H1 (cell line): ENCODE measurements around the gene SH3BP2. TPM values are rescaled to one million over a fixed set of nuclear protein-coding genes. Genes with fewer than 3 reads are reported as not detected.

Experiments used
- CTCF ChIA-PET: fragments of 300-600 bp; sonication (Branson Sonifier 250); formaldehyde crosslinking; loops from one replicate; lab custom pipeline; 2021; ENCODE audit not compliant: partially characterized antibody; lab: Charles Lee
- POLR2A ChIA-PET: fragments of 300-600 bp; sonication (Branson Sonifier 250); formaldehyde crosslinking; loops from one replicate; lab custom pipeline; 2021; ENCODE audit warnings: inconsistent platforms; ENCODE audit not compliant: partially characterized antibody; lab: Charles Lee
- DNase-seq, 2 experiments: peaks; one replicate each; pipeline versions ENCODE4 v3.0.0 to v3.0.0-alpha.2; 2010 to 2022; ENCODE audit warnings: low spot score in 2 of 2, low read depth in 1 of 2, mixed read lengths in 1 of 2
- FAIRE-seq: peaks from 2 replicates; lab custom pipeline; 2011; peaks lifted over from hg19 to GRCh38; lab: Jason Lieb, UNC
- H2AFZ ChIP-seq: 2 replicates; pipeline ENCODE4 v1.8.1; 2012; ENCODE audit warnings: low read length, inconsistent platforms
- H2AK5ac ChIP-seq: 2 replicates; pipeline ENCODE4 v1.6.1; 2013; ENCODE audit warnings: low read depth, low read length
- H2BK120ac ChIP-seq: replicated peaks from 2 replicates; pipeline ENCODE3; 2013; ENCODE audit warnings: low read depth, low read length, inconsistent platforms
- H2BK12ac ChIP-seq: 2 replicates; pipeline ENCODE4 v1.6.1; 2013; ENCODE audit warnings: low read depth, low read length
- H2BK15ac ChIP-seq: 2 replicates; pipeline ENCODE4 v1.6.1; 2013; ENCODE audit warnings: low read length
- H2BK20ac ChIP-seq: 2 replicates; pipeline ENCODE4 v1.6.1; 2013; ENCODE audit warnings: low read length
- H2BK5ac ChIP-seq: 2 replicates; pipeline ENCODE4 v1.6.1; 2013; ENCODE audit warnings: low read depth, low read length
- H3K14ac ChIP-seq: 2 replicates; pipeline ENCODE4 v1.6.1; 2013; ENCODE audit warnings: inconsistent platforms; ENCODE audit not compliant: insufficient read length
- H3K18ac ChIP-seq: 2 replicates; pipeline ENCODE4 v1.6.1; 2013; ENCODE audit warnings: low read length; ENCODE audit errors: extremely low read depth
- H3K23ac ChIP-seq: 2 replicates; pipeline ENCODE4 v1.6.1; 2013; ENCODE audit warnings: inconsistent platforms; ENCODE audit not compliant: insufficient read length
- H3K23me2 ChIP-seq: 2 replicates; pipeline ENCODE4 v1.6.1; 2013; ENCODE audit warnings: low read depth, low read length
- H3K27ac ChIP-seq: 2 replicates; pipeline ENCODE4 v1.6.1; 2011; ENCODE audit warnings: low read depth, low read length, inconsistent platforms
- H3K27me3 ChIP-seq, 4 experiments: replicated peaks in 1 of 4; 1 replicate in 1 of 4; 2 replicates in 3 of 4; pipeline versions ENCODE4 v1.6.1 to v1.8.1; 2011 to 2013; ENCODE audit warnings: low read length in 3 of 4, mild to moderate bottlenecking in 3 of 4, inconsistent platforms in 2 of 4, mixed read lengths in 2 of 4, moderate library complexity in 1 of 4; ENCODE audit not compliant: control insufficient read depth in 3 of 4, insufficient read depth in 3 of 4; ENCODE audit errors: extremely low read depth in 1 of 4
- H3K36me3 ChIP-seq, 4 experiments: 2 replicates each; pipeline versions ENCODE4 v1.6.1 to v1.8.1; 2011 to 2013; ENCODE audit warnings: mild to moderate bottlenecking in 4 of 4, low read length in 3 of 4, moderate library complexity in 2 of 4, control low read depth in 1 of 4, inconsistent platforms in 1 of 4; ENCODE audit not compliant: insufficient read depth in 4 of 4, control insufficient read depth in 2 of 4
- H3K4ac ChIP-seq: replicated peaks from 2 replicates; pipeline ENCODE3; 2013; ENCODE audit warnings: low read length, low read depth, mixed read lengths, inconsistent platforms; ENCODE audit not compliant: insufficient read length
- H3K4me1 ChIP-seq, 4 experiments: replicated peaks in 1 of 4; 1 replicate in 1 of 4; 2 replicates in 3 of 4; pipeline versions ENCODE4 v1.6.1 to v1.8.1; 2011 to 2013; ENCODE audit warnings: low read length in 3 of 4, inconsistent platforms in 2 of 4, mixed read lengths in 1 of 4; ENCODE audit not compliant: insufficient read depth in 4 of 4, control insufficient read depth in 3 of 4
- H3K4me2 ChIP-seq, 2 experiments: 2 replicates each; pipeline versions ENCODE4 v1.6.1 to v1.8.1; 2011 to 2013; ENCODE audit warnings: low read depth in 2 of 2, low read length in 2 of 2, control low read depth in 1 of 2, inconsistent platforms in 1 of 2, mild to moderate bottlenecking in 1 of 2; ENCODE audit not compliant: insufficient read depth in 1 of 2
- H3K4me3 ChIP-seq, 4 experiments: fragments of 200-600, 300-600 bp in 1 of 4; sonication (generic), shearing (Covaris generic), sonication (Bioruptor Twin) in 1 of 4; 2 replicates each; pipeline versions ENCODE4 v1.5.1 to v1.8.1; 2011 to 2016; ENCODE audit warnings: low read length in 4 of 4, low read depth in 3 of 4, control low read depth in 2 of 4, inconsistent platforms in 2 of 4, mild to moderate bottlenecking in 2 of 4, mixed read lengths in 1 of 4, moderate library complexity in 1 of 4; ENCODE audit not compliant: insufficient read depth in 2 of 4; ENCODE audit errors: extremely low read depth in 1 of 4
- H3K56ac ChIP-seq: replicated peaks from 2 replicates; pipeline ENCODE3; 2013; ENCODE audit warnings: low read depth, mild to moderate bottlenecking, mixed read lengths, low read length, inconsistent platforms; ENCODE audit not compliant: insufficient read length
- H3K79me1 ChIP-seq: 2 replicates; pipeline ENCODE4 v1.6.1; 2013; ENCODE audit warnings: low read depth, low read length, control low read depth
- H3K79me2 ChIP-seq, 2 experiments: 2 replicates each; pipeline versions ENCODE4 v1.6.1 to v1.8.1; 2012 to 2013; ENCODE audit warnings: low read length in 2 of 2, mild to moderate bottlenecking in 2 of 2, inconsistent platforms in 1 of 2; ENCODE audit not compliant: insufficient read depth in 2 of 2, control insufficient read depth in 1 of 2
- H3K9ac ChIP-seq, 4 experiments: replicated peaks in 1 of 4; 1 replicate in 1 of 4; 2 replicates in 3 of 4; pipeline versions ENCODE4 v1.6.1 to v1.8.1; 2011 to 2013; ENCODE audit warnings: low read depth in 3 of 4, low read length in 3 of 4, control low read depth in 2 of 4, mild to moderate bottlenecking in 2 of 4, moderate library complexity in 2 of 4, inconsistent platforms in 1 of 4; ENCODE audit errors: extremely low read depth in 1 of 4
- H3K9me3 ChIP-seq, 2 experiments: 2 replicates each; pipeline versions ENCODE4 v1.6.1 to v1.8.1; 2012 to 2013; ENCODE audit warnings: mild to moderate bottlenecking in 2 of 2, moderate library complexity in 2 of 2, control low read depth in 1 of 2, inconsistent platforms in 1 of 2, low read depth in 1 of 2, low read length in 1 of 2, mixed read lengths in 1 of 2; ENCODE audit not compliant: insufficient read depth in 2 of 2
- H4K20me1 ChIP-seq, 2 experiments: replicated peaks in 1 of 2; 2 replicates each; pipeline versions ENCODE3 to v1.8.1; 2011 to 2013; ENCODE audit warnings: inconsistent platforms in 2 of 2, low read length in 2 of 2, mild to moderate bottlenecking in 1 of 2; ENCODE audit not compliant: insufficient read depth in 2 of 2, control insufficient read depth in 1 of 2
- H4K5ac ChIP-seq: 2 replicates; pipeline ENCODE4 v1.6.1; 2013; ENCODE audit warnings: low read length, low read depth, mixed read lengths, inconsistent platforms; ENCODE audit not compliant: insufficient read length
- H4K8ac ChIP-seq: 2 replicates; pipeline ENCODE4 v1.8.0; 2013; ENCODE audit warnings: mild to moderate bottlenecking, moderate library complexity, low read length, inconsistent platforms; ENCODE audit not compliant: insufficient read depth; ENCODE audit errors: extremely low read depth
- H4K91ac ChIP-seq: replicated peaks from 2 replicates; pipeline ENCODE3; 2013; ENCODE audit warnings: low read length, mixed read lengths, inconsistent platforms; ENCODE audit not compliant: insufficient read length
- ASH2L ChIP-seq: fragments of 200-600, 300-600 bp; sonication (generic); IDR thresholded peaks from one replicate; pipeline ENCODE4 v1.7.1; 2017; ENCODE audit warnings: low read length
- CBX5 ChIP-seq: fragments of 300-800, 300-1000 bp; sonication (generic); IDR thresholded peaks from 2 replicates; pipeline ENCODE4 v1.7.1; 2016; ENCODE audit warnings: antibody characterized with exemption, low read length, low read depth
- GABPA ChIP-seq: IDR thresholded peaks from 2 replicates; pipeline ENCODE4 v1.6.1; 2011; ENCODE audit warnings: mild to moderate bottlenecking, low read length, moderate library complexity, borderline replicate concordance; ENCODE audit not compliant: insufficient read depth
- KDM1A ChIP-seq: fragments of 200-600, 300-600 bp; sonication (generic); IDR thresholded peaks from 2 replicates; pipeline ENCODE4 v1.7.1; 2016; ENCODE audit warnings: mild to moderate bottlenecking, low read length, borderline replicate concordance
- NANOG ChIP-seq: IDR thresholded peaks from 2 replicates; pipeline ENCODE4 v1.6.1; 2011; ENCODE audit warnings: low read length, low read depth, mild to moderate bottlenecking, inconsistent platforms; ENCODE audit not compliant: insufficient read depth, poor library complexity, severe bottlenecking
- TBP ChIP-seq: IDR thresholded peaks from 2 replicates; pipeline ENCODE4 v1.6.1; 2011; ENCODE audit warnings: low read depth, low read length, improper control_type of control experiment
- TEAD4 ChIP-seq: IDR thresholded peaks from 2 replicates; pipeline ENCODE4 v1.6.1; 2012; ENCODE audit warnings: low read depth, low read length, inconsistent platforms, mixed read lengths
- YY1 ChIP-seq: IDR thresholded peaks from 2 replicates; pipeline ENCODE4 v1.6.1; 2011; ENCODE audit warnings: low read depth, mild to moderate bottlenecking, low read length
- WGBS, 2 experiments: shearing (Covaris generic) in 1 of 2; methylation state at CpG; one replicate each; pipeline versions ENCODE4 v1.1.6 to v1.1.7; 2013 to 2015; ENCODE audit warnings: low lambda C conversion rate in 2 of 2, mixed read lengths in 2 of 2, inconsistent platforms in 1 of 2, low coverage in 1 of 2, missing lambda C conversion rate in 1 of 2; ENCODE audit not compliant: insufficient replicate concordance in 2 of 2, insufficient coverage in 1 of 2, insufficient read length in 1 of 2; ENCODE audit errors: extremely low coverage in 1 of 2, missing lambda C conversion rate in 1 of 2; 5-methylcytosine and 5-hydroxymethylcytosine counted together
- polyA plus RNA-seq, 7 experiments: library from polyadenylated mRNA; depleted of rRNA in 3 of 7; stranded (reverse) in 5 of 7; unstranded in 2 of 7; fragments of >200 nt in 5 of 7; fragments of 200-250 nt in 2 of 7; gene quantifications; 1 replicate in 5 of 7; 2 replicates in 1 of 7; 4 replicates in 1 of 7; pipeline versions ENCODE4 v1.2.1 to v1.2.3, GENCODE V29; 2011 to 2013; ENCODE audit warnings: missing spikeins in 2 of 7, mixed read lengths in 2 of 7
- total RNA-seq: library from RNA; stranded (reverse); fragmentation: NEBNext Ultra II Directional; extraction: Animal tissue kit (Norgen Biotek cat#: 25700); gene quantifications from 2 replicates; pipeline ENCODE4 v1.2.1, GENCODE V29; 2021
- TF ChIP-seq, protein P1 (sequence below): IDR thresholded peaks from 2 replicates; pipeline ENCODE4 v1.6.1; 2011; ENCODE audit warnings: low read depth, mild to moderate bottlenecking, low read length; ENCODE audit not compliant: insufficient read depth
- TF ChIP-seq, protein P2 (sequence below), 3 experiments: IDR thresholded peaks; 1 replicate in 2 of 3; 2 replicates in 1 of 3; pipeline versions ENCODE4 v1.5.1 to v1.6.1; 2011; ENCODE audit warnings: low read length in 3 of 3, mild to moderate bottlenecking in 3 of 3, inconsistent platforms in 2 of 3, low read depth in 1 of 3, moderate library complexity in 1 of 3; ENCODE audit not compliant: insufficient read depth in 1 of 3; ENCODE audit errors: control extremely low read depth in 1 of 3

Gene SH3BP2
- total and polyA plus RNA-seq, 2 of the 8 experiments (the other 6 are each of a cell fraction or from before 2014, with no cell fraction given) = 27.4 to 31.4 TPM

DNA sequence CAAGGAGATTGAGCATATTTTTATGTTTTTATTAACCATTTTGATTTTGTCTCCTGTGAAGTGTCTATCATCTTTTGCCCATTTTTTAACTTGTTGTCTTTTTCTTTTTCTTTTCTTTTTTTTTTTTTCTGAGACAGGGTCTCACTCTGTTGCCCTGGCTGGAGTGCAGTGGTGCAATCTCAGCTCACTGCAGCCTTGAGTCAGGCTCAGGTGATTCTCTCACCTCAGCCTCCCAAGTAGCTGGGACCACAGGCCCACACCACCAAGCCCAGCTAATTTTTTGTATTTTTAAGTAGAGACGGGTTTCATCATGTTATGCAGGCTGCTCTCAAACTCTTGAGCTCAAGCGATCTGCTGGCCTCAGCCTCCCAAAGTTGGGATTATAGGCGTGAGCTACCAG, 46.2 kb downstream of the SH3BP2 start:
- Histone ChIP-seq H3K4me2 (no peak overlapping the region), H3K9ac (no peak overlapping the region), H3K79me1 (no peaks in the 10 kb centered on the region), H3K4ac (no peak overlapping the region), H3K23me2 (peaks cover 5% of the 10 kb centered on the region), H2BK120ac (no peak overlapping the region), H3K79me2 (no peaks in the 10 kb centered on the region), H3K14ac (no peak overlapping the region), H3K4me3 (no peak overlapping the region), H2AK5ac (no peak overlapping the region), H3K9me3 (no peaks in the 10 kb centered on the region), H4K91ac (no peak overlapping the region), H4K8ac (no peak overlapping the region), H3K27me3 (no peaks in the 10 kb centered on the region), H2BK12ac (no peak overlapping the region), H2BK20ac (no peak overlapping the region), H2BK5ac (no peak overlapping the region), H3K36me3 (peaks cover 0 to 5% (median 1%) of the 10 kb centered on the region in 4 experiments; a peak in 4 of 8 replicates), H4K20me1 (no peaks in the 10 kb centered on the region), H3K27ac (no peak overlapping the region), H3K4me1 (peaks cover 2 to 11% (median 6%) of the 10 kb centered on the region in 4 experiments), H3K56ac (no peak overlapping the region), H4K5ac (no peak overlapping the region), H3K18ac (no peak overlapping the region), H3K23ac (no peak overlapping the region), H2BK15ac (no peak overlapping the region), H2AFZ (no peak overlapping the region)
- ChIA-PET POLR2A (interaction anchor here (1.1 to 8.8 kb wide), 3 partner anchors 11 to 32 kb away, joined by 3 to 75 read pairs (median 10); no protein-coding TSS in a partner anchor), CTCF (interaction anchor here (1.0 to 1.7 kb wide), 2 partner anchors 14 to 76 kb away, joined by 3 to 5 read pairs; no protein-coding TSS in a partner anchor)
- WGBS, 2 experiments = 93% methylated on average over 3 of the region's 3 CpGs; no CpG with 5 or more reads in 1 of the 2 experiments
- DNase-seq (no peak), FAIRE-seq (no peak)
- TF ChIP-seq, protein P1, sequence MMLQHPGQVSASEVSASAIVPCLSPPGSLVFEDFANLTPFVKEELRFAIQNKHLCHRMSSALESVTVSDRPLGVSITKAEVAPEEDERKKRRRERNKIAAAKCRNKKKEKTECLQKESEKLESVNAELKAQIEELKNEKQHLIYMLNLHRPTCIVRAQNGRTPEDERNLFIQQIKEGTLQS = no peak
- TF ChIP-seq KDM1A = no peak
- no peak for TF ChIP-seq YY1
- no peak for TF ChIP-seq ASH2L
- no peak for TF ChIP-seq NANOG
- TF ChIP-seq TEAD4 = no peak
- TF ChIP-seq, protein P2, sequence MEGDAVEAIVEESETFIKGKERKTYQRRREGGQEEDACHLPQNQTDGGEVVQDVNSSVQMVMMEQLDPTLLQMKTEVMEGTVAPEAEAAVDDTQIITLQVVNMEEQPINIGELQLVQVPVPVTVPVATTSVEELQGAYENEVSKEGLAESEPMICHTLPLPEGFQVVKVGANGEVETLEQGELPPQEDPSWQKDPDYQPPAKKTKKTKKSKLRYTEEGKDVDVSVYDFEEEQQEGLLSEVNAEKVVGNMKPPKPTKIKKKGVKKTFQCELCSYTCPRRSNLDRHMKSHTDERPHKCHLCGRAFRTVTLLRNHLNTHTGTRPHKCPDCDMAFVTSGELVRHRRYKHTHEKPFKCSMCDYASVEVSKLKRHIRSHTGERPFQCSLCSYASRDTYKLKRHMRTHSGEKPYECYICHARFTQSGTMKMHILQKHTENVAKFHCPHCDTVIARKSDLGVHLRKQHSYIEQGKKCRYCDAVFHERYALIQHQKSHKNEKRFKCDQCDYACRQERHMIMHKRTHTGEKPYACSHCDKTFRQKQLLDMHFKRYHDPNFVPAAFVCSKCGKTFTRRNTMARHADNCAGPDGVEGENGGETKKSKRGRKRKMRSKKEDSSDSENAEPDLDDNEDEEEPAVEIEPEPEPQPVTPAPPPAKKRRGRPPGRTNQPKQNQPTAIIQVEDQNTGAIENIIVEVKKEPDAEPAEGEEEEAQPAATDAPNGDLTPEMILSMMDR (IDR thresholded peaks at IDR 0.05; ENCODE audit: control extremely low read depth in 1 of 3, insufficient read depth in 1 of 3, low read depth in 1 of 3, low read length in 3 of 3) = no peak
- no peak for TF ChIP-seq TBP
- no peak for TF ChIP-seq CBX5
- no peak for TF ChIP-seq GABPA
